Glutamatergic neuron (in vitro differentiated cells): Measurements from ENCODE around the gene THY1. TPM values are rescaled to one million over a fixed set of nuclear protein-coding genes. Genes with fewer than 3 reads are reported as not detected.
"Not testable (repeated sequence)": the region's sequence is repeated elsewhere in the genome, so short reads cannot be mapped to it uniquely, and the experiment has no call there.

Source experiments
- DNase-seq: peaks from one replicate; pipeline ENCODE4 v3.0.0; 2022
- H3K27ac Mint-ChIP-seq: one replicate; pipeline ENCODE4 v1.8.0; 2020; ENCODE audit warnings: mild to moderate bottlenecking, mixed read lengths, inconsistent platforms; ENCODE audit not compliant: unreplicated experiment
- H3K27me3 Mint-ChIP-seq: one replicate; pipeline ENCODE4 v1.8.0; 2020; ENCODE audit warnings: mild to moderate bottlenecking, moderate library complexity, mixed read lengths, inconsistent platforms; ENCODE audit not compliant: unreplicated experiment
- H3K36me3 Mint-ChIP-seq: one replicate; pipeline ENCODE4 v1.8.0; 2020; ENCODE audit warnings: mild to moderate bottlenecking, mixed read lengths, inconsistent platforms; ENCODE audit not compliant: unreplicated experiment
- H3K4me1 Mint-ChIP-seq: one replicate; pipeline ENCODE4 v1.8.0; 2020; ENCODE audit warnings: mild to moderate bottlenecking, low read depth, mixed read lengths, inconsistent platforms; ENCODE audit not compliant: unreplicated experiment
- H3K4me3 Mint-ChIP-seq: one replicate; pipeline ENCODE4 v1.8.0; 2020; ENCODE audit warnings: mild to moderate bottlenecking, mixed read lengths, inconsistent platforms; ENCODE audit not compliant: unreplicated experiment
- H3K9me3 Mint-ChIP-seq: one replicate; pipeline ENCODE4 v1.8.0; 2020; ENCODE audit warnings: mild to moderate bottlenecking, moderate library complexity, mixed read lengths, inconsistent platforms; ENCODE audit not compliant: unreplicated experiment
- CTCF ChIP-seq: fragments of 200-600 bp; sonication (generic); IDR thresholded peaks from one replicate; pipeline ENCODE4 v1.5.0; 2021; ENCODE audit not compliant: partially characterized antibody, unreplicated experiment
- total RNA-seq: library from RNA; stranded (reverse); fragmentation: NEBNext Ultra II Directional; extraction: Animal tissue kit (Norgen Biotek cat#: 25700); gene quantifications from one replicate; pipeline ENCODE4 v1.2.1, GENCODE V29; 2021; ENCODE audit not compliant: unreplicated experiment

The THY1 gene
- total RNA-seq, 1 donor from 2014 or later, result 22.0 TPM

DNA sequence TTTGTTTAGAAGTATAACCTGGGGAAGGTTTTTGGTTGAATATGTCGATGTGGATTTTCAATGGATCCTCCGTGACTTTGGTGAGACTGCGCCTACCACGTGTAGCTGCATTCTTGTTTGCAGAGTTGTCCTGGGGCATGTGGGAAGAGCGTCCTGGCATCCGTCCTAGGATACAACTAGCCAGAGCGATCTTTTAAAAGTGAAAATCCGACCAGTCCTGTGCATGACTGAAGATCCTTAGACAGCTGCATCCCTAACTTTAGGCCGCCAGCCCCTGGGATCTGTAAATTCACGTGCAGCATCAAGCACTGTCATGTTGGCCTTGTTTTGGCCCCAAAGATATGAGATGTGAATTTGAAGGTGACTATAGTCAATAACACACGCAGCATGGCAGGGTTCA lies 22.4 kb upstream of the THY1 start:
- Mint-ChIP-seq H3K4me3 (no peak overlapping the region), H3K36me3 (no peaks in the 10 kb centered on the region), H3K27ac (no peak overlapping the region), H3K4me1 (peaks cover 8% of the 10 kb centered on the region), H3K27me3 (no peaks in the 10 kb centered on the region), H3K9me3 (no peaks in the 10 kb centered on the region)
- TF ChIP-seq CTCF, result no peak
- DNase-seq, result no peak

- no peaks in the 10 kb centered on the region for H3K36me3 Mint-ChIP-seq
These were observed 18.9 kb upstream of the THY1 start for GRCh38 chr11:119441898-119442243.

GRCh38 chr11:119438599-119438998 lies 15.6 kb upstream of the THY1 start:
- Mint-ChIP-seq H3K27me3 (peaks cover 4% of the 10 kb centered on the region), H3K4me3 (no peak overlapping the region), H3K27ac (no peak overlapping the region), H3K4me1 (no peaks in the 10 kb centered on the region), H3K9me3 (peaks cover 1% of the 10 kb centered on the region), H3K36me3 (no peaks in the 10 kb centered on the region)
- no peak for TF ChIP-seq CTCF
- no peak for DNase-seq

More at GRCh38 chr11:119441898-119442243, 18.9 kb upstream of the THY1 start:
- H3K4me3 Mint-ChIP-seq, result no peak overlapping the region
- DNase-seq, result no peak
- H3K9me3 Mint-ChIP-seq, result peaks cover 1% of the 10 kb centered on the region
- H3K4me1 Mint-ChIP-seq, result no peaks in the 10 kb centered on the region
- no peak for TF ChIP-seq CTCF
- H3K27me3 Mint-ChIP-seq, result peaks cover 4% of the 10 kb centered on the region
- H3K27ac Mint-ChIP-seq, result no peak overlapping the region

GRCh38 chr11:119437521-119437920 lies 14.5 kb upstream of the THY1 start:
- not testable (repeated sequence) for H3K4me3 Mint-ChIP-seq, H3K4me1 Mint-ChIP-seq, DNase-seq, H3K27me3 Mint-ChIP-seq, H3K27ac Mint-ChIP-seq, H3K36me3 Mint-ChIP-seq, H3K9me3 Mint-ChIP-seq

GRCh38 chr11:119436711-119437110 lies 13.7 kb upstream of the THY1 start:
- H3K27me3 Mint-ChIP-seq, result peaks cover 11% of the 10 kb centered on the region
- H3K4me1 Mint-ChIP-seq, result peaks cover 13% of the 10 kb centered on the region
- no peak overlapping the region for H3K4me3 Mint-ChIP-seq
- peaks cover 1% of the 10 kb centered on the region for H3K9me3 Mint-ChIP-seq
- no peak overlapping the region for H3K27ac Mint-ChIP-seq
- no peak for DNase-seq
- no peak for TF ChIP-seq CTCF
- no peaks in the 10 kb centered on the region for H3K36me3 Mint-ChIP-seq

- Mint-ChIP-seq H3K9me3 (peaks cover 5% of the 10 kb centered on the region), H3K36me3 (no peaks in the 10 kb centered on the region), H3K4me3 (no peak overlapping the region), H3K4me1 (peaks cover 16% of the 10 kb centered on the region), H3K27me3 (peaks cover 13% of the 10 kb centered on the region), H3K27ac (no peak overlapping the region)
- no peak for DNase-seq
- no peak for TF ChIP-seq CTCF
These were observed 13.1 kb upstream of the THY1 start for GRCh38 chr11:119436093-119436492.
